Measurements from ENCODE around the gene LHX2.

The LHX2 gene

GRCh38 chr9:123967323-123967722 lies 44.2 kb upstream of the LHX2 start:
- TF ChIP-seq MAX (IDR thresholded peaks at IDR 0.05), result no peak
- TF ChIP-seq RAD21 (IDR thresholded peaks at IDR 0.05; ENCODE audit: low read depth), result no peak
- TF ChIP-seq TEAD4 (IDR thresholded peaks at IDR 0.05), result no peak
- no peak for TF ChIP-seq TCF12 (IDR thresholded peaks at IDR 0.05; ENCODE audit: low read depth)
- TF ChIP-seq EP300 (IDR thresholded peaks at IDR 0.05; ENCODE audit: borderline replicate concordance), result no peak
- no peak for TF ChIP-seq CREB1 (IDR thresholded peaks at IDR 0.05; ENCODE audit: low read depth)
- no peak for TF ChIP-seq FOXM1 (IDR thresholded peaks at IDR 0.05; ENCODE audit: borderline replicate concordance, low read depth)
- TF ChIP-seq, protein P1, sequence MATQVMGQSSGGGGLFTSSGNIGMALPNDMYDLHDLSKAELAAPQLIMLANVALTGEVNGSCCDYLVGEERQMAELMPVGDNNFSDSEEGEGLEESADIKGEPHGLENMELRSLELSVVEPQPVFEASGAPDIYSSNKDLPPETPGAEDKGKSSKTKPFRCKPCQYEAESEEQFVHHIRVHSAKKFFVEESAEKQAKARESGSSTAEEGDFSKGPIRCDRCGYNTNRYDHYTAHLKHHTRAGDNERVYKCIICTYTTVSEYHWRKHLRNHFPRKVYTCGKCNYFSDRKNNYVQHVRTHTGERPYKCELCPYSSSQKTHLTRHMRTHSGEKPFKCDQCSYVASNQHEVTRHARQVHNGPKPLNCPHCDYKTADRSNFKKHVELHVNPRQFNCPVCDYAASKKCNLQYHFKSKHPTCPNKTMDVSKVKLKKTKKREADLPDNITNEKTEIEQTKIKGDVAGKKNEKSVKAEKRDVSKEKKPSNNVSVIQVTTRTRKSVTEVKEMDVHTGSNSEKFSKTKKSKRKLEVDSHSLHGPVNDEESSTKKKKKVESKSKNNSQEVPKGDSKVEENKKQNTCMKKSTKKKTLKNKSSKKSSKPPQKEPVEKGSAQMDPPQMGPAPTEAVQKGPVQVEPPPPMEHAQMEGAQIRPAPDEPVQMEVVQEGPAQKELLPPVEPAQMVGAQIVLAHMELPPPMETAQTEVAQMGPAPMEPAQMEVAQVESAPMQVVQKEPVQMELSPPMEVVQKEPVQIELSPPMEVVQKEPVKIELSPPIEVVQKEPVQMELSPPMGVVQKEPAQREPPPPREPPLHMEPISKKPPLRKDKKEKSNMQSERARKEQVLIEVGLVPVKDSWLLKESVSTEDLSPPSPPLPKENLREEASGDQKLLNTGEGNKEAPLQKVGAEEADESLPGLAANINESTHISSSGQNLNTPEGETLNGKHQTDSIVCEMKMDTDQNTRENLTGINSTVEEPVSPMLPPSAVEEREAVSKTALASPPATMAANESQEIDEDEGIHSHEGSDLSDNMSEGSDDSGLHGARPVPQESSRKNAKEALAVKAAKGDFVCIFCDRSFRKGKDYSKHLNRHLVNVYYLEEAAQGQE (IDR thresholded peaks at IDR 0.05; ENCODE audit: low read depth), result no peak
- no peak for TF ChIP-seq CEBPB (IDR thresholded peaks at IDR 0.05)
- no peak for TF ChIP-seq TAF1 (IDR thresholded peaks at IDR 0.05; ENCODE audit: low read depth)
- TF ChIP-seq, protein P2, sequence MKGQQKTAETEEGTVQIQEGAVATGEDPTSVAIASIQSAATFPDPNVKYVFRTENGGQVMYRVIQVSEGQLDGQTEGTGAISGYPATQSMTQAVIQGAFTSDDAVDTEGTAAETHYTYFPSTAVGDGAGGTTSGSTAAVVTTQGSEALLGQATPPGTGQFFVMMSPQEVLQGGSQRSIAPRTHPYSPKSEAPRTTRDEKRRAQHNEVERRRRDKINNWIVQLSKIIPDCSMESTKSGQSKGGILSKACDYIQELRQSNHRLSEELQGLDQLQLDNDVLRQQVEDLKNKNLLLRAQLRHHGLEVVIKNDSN (IDR thresholded peaks at IDR 0.05), result no peak
- no peak for TF ChIP-seq ZBTB7A (IDR thresholded peaks at IDR 0.05; ENCODE audit: low read depth)

DNA sequence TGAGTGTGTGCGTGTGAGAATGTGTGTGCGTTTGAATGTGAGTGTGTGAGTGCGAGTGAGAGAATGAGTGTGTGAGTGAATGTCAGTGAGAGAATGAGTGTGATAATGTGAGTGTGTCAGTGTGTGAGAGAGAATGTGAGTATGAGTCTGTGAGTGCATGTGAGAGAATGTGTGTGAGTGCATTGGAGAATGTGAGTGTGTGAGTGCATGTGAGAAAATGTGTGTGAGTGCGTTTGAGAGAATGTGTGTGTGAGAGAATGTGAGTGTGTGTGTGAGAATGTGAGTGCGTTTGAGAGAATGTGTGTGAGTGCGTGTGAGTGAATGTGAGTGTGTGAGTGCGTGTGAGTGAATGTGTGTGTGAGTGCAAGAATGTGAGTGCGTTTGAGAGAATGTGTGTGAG lies 39.0 kb upstream of the LHX2 start:
- no peak for TF ChIP-seq MAX (IDR thresholded peaks at IDR 0.05)
- TF ChIP-seq TEAD4 (IDR thresholded peaks at IDR 0.05), result no peak
- no peak for TF ChIP-seq EGR1 (IDR thresholded peaks at IDR 0.05)
- no peak for TF ChIP-seq EP300 (IDR thresholded peaks at IDR 0.05; ENCODE audit: borderline replicate concordance)
- no peak for TF ChIP-seq CREB1 (IDR thresholded peaks at IDR 0.05; ENCODE audit: low read depth)
- TF ChIP-seq FOXM1 (IDR thresholded peaks at IDR 0.05; ENCODE audit: borderline replicate concordance, low read depth), result no peak
- no peak for TF ChIP-seq ZBTB7A (IDR thresholded peaks at IDR 0.05; ENCODE audit: low read depth)
- no peak for TF ChIP-seq CEBPB (IDR thresholded peaks at IDR 0.05)
- TF ChIP-seq TAF1 (IDR thresholded peaks at IDR 0.05; ENCODE audit: low read depth), result no peak
- TF ChIP-seq, protein P2 (IDR thresholded peaks at IDR 0.05), result no peak
- TF ChIP-seq TCF12 (IDR thresholded peaks at IDR 0.05; ENCODE audit: low read depth), result no peak
- no peak for TF ChIP-seq YY1 (IDR thresholded peaks at IDR 0.05; ENCODE audit: low read depth)
- TF ChIP-seq RAD21 (IDR thresholded peaks at IDR 0.05; ENCODE audit: low read depth), result no peak
- TF ChIP-seq NFIC (IDR thresholded peaks at IDR 0.05), result no peak
- TF ChIP-seq, protein P1 (IDR thresholded peaks at IDR 0.05; ENCODE audit: low read depth), result no peak

DNA sequence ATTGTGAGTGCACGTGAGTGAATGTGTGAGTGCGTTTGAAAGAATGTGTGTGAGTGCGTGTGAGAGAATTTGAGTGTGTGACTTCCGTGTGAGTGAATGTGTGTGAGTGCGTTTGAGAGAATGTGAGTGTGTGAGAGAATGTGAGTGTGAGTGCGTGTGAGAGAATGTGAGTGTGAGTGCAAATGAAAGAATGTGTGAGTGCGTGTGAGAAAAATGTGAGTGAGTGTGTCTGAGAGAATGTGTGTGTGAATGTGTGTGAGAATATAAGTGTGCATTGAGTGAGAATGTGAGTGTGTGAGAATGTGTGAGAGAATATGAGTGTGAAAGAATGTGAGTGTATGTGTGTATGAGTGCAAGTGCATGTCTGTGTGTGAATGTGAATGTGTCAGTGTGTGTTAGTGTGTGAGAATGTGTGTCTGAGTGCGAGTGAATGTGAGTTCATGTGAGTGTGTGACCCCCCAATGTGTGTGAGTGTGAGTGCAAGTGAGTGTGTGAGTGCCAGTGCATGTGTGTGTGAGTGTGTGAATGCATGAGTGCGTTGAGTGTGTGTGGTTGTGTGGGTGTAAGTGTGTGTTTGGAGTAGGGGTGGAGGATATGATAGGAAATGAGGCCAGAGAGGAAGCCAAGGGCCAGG lies 37.9 kb upstream of the LHX2 start:
- no peak for TF ChIP-seq NFIC (IDR thresholded peaks at IDR 0.05)
- no peak for TF ChIP-seq EP300 (IDR thresholded peaks at IDR 0.05; ENCODE audit: borderline replicate concordance)
- no peak for TF ChIP-seq TEAD4 (IDR thresholded peaks at IDR 0.05)
- no peak for TF ChIP-seq TCF12 (IDR thresholded peaks at IDR 0.05; ENCODE audit: low read depth)

GRCh38 chr9:123974471-123974870 lies 37.1 kb upstream of the LHX2 start:
- TF ChIP-seq EGR1 (IDR thresholded peaks at IDR 0.05) (no peak), TAF1 (IDR thresholded peaks at IDR 0.05; ENCODE audit: low read depth) (no peak), FOXM1 (IDR thresholded peaks at IDR 0.05; ENCODE audit: borderline replicate concordance, low read depth) (no peak), EP300 (IDR thresholded peaks at IDR 0.05; ENCODE audit: borderline replicate concordance) (no peak)
- TF ChIP-seq, protein P1 (IDR thresholded peaks at IDR 0.05; ENCODE audit: low read depth), result no peak

DNA sequence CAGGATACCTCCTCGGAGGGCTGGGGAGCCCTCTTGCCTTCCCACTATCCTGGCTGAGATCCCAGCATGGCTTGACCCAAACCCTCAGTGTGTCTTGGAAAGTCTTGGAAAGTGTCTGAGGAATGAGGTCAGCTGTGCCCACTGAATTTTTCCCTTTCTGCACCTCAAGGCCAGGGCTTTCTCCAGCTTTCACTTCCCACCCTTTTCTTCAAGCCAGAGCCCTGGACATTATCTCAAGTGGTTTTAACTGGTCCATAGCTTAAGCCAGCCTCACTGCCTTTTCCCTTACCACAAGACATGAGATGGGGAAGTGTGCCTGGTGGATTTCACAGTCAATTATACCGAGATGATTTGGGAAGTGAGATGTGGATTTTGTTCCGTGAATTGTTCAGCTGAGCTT lies 35.7 kb upstream of the LHX2 start:
- TF ChIP-seq EP300 (IDR thresholded peaks at IDR 0.05; ENCODE audit: borderline replicate concordance) (no peak), FOXM1 (IDR thresholded peaks at IDR 0.05; ENCODE audit: borderline replicate concordance, low read depth) (no peak), MAX (IDR thresholded peaks at IDR 0.05) (no peak), CEBPB (IDR thresholded peaks at IDR 0.05) (no peak), TEAD4 (IDR thresholded peaks at IDR 0.05) (no peak), EGR1 (IDR thresholded peaks at IDR 0.05) (no peak), YY1 (IDR thresholded peaks at IDR 0.05; ENCODE audit: low read depth) (no peak), TAF1 (IDR thresholded peaks at IDR 0.05; ENCODE audit: low read depth) (no peak), RAD21 (IDR thresholded peaks at IDR 0.05; ENCODE audit: low read depth) (no peak), CREB1 (IDR thresholded peaks at IDR 0.05; ENCODE audit: low read depth) (no peak)
- TF ChIP-seq, protein P1 (IDR thresholded peaks at IDR 0.05; ENCODE audit: low read depth), result no peak
- TF ChIP-seq, protein P2 (IDR thresholded peaks at IDR 0.05), result no peak
